Measurements from ENCODE around the gene FSD1L.
"Not testable (repeated sequence)": the region's sequence is repeated elsewhere in the genome, so short reads cannot be mapped to it uniquely, and the experiment has no call there.

FSD1L gene

DNA sequence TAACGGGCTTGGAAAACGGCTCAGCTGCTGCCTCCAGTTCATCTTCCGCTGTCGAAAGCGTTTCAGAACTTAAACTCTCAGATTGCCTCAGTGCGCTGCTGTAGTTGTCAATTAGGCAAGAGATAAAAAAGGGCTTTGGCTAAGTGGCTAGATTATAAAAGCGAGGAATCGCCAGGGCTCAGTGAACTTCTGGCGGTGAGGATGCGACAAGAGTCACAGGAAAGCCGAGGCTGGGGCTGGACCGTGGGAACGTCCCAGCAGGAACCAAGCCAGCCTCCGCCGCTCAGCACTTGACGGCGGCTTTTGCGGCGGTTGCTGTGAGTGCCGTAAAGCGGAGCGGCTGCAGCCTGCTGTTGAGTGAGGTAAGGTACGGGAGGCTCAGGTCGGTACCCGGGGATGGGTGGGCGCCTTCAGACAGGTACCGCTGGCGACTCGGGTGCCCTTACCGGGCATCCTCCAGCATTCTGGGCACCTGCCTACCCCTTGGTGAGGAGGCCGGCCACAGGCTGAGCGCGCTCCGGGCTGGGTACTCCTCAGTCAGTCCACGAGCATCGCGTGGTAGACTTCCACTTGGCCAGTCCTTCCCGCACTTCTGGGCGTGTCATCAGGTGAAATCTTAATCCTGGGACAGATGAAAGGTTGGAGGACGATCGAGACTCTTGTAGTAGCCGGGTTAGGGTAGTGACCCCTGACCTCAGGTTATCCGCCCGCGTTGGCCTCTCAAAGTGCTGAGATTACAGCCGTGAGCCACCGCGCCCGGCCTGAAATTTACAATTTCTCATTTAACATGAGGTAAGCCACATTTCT lies 110.2 kb downstream of the FSD1L start, which contains the start of gene FKTN:
Gene FKTN, plus strand, starts transcription at position 328 of the 807 bp plus-strand sequence. CDS start 16,902 bp downstream, outside the sequence.
- Histone ChIP-seq H3K36me3 (ENCODE audit: control insufficient read depth, insufficient read depth, low read length) (no peaks in the 10 kb centered on the region), H3K27ac (ENCODE audit: low read length) (no peak within 1 kb of the TSS), H3K4me3 (ENCODE audit: low read length) (peak within 1 kb of the TSS; percentile 92), H3K9me3 (ENCODE audit: control insufficient read depth, insufficient read depth, low read length) (peaks cover 2% of the 10 kb centered on the region; the same call in 1 of the 2 replicates), H3K27me3 (ENCODE audit: control insufficient read depth, insufficient read depth, low read length) (no peaks in the 10 kb centered on the region), H3K4me1 (ENCODE audit: control insufficient read depth, insufficient read depth, low read length) (peaks cover 2% of the 10 kb centered on the region; the same call in 1 of the 2 replicates)
- no CpG with 5 or more reads among the region's 49 CpGs for WGBS (ENCODE audit: insufficient coverage, insufficient read length)
- peak; percentile 79 for DNase-seq (ENCODE audit: low read depth, low spot score)

DNA sequence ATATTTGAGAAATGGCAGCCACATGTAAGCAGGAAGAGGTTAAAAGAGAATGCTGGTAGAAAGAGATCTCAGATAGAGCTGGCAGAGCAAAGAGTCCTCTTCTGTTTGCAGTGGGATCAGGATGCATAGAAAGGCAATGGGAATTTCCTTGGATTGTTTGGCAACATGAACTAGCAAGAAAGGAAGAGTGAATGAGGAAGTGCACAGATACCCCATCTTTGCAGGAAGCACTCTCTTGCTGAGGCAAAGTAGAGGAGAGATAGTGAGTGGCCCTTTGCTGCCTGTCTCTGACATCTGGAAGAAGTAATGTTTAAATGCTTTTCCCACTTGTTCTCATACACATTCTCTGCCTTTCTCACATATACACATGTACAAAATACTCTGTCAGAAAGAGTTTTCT lies 124.6 kb downstream of the FSD1L start:
- no peak overlapping the region for H3K27ac ChIP-seq (ENCODE audit: low read length)
- H3K4me3 ChIP-seq (ENCODE audit: low read length), result no peak overlapping the region
- no peaks in the 10 kb centered on the region for H3K4me1 ChIP-seq (ENCODE audit: control insufficient read depth, insufficient read depth, low read length)
- no peaks in the 10 kb centered on the region for H3K9me3 ChIP-seq (ENCODE audit: control insufficient read depth, insufficient read depth, low read length)
- no peaks in the 10 kb centered on the region for H3K36me3 ChIP-seq (ENCODE audit: control insufficient read depth, insufficient read depth, low read length)
- no peak for DNase-seq (ENCODE audit: low read depth, low spot score)
- no peaks in the 10 kb centered on the region for H3K27me3 ChIP-seq (ENCODE audit: control insufficient read depth, insufficient read depth, low read length)

DNA sequence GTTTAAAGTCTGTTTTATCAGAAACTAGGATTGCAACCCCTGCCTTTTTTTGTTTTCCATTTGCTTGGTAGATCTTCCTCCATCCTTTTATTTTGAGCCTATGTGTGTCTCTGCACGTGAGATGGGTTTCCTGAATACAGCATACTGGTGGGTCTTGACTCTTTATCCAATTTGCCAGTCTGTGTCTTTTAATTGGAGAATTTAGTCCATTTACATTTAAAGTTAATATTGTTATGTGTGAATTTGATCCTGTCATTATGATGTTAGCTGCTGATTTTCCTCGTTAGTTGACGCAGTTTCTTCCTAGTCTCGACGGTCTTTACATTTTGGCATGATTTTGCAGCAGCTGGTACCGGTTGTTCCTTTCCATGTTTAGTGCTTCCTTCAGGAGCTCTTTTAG lies 132.1 kb downstream of the FSD1L start:
- WGBS (ENCODE audit: insufficient coverage, insufficient read length), result no CpG with 5 or more reads among the region's 6 CpGs
- H3K27ac ChIP-seq (ENCODE audit: low read length); H3K4me1 ChIP-seq (ENCODE audit: control insufficient read depth, insufficient read depth, low read length); H3K36me3 ChIP-seq (ENCODE audit: control insufficient read depth, insufficient read depth, low read length); H3K4me3 ChIP-seq (ENCODE audit: low read length); H3K9me3 ChIP-seq (ENCODE audit: control insufficient read depth, insufficient read depth, low read length); DNase-seq (ENCODE audit: low read depth, low spot score); H3K27me3 ChIP-seq (ENCODE audit: control insufficient read depth, insufficient read depth, low read length): not testable (repeated sequence)

DNA sequence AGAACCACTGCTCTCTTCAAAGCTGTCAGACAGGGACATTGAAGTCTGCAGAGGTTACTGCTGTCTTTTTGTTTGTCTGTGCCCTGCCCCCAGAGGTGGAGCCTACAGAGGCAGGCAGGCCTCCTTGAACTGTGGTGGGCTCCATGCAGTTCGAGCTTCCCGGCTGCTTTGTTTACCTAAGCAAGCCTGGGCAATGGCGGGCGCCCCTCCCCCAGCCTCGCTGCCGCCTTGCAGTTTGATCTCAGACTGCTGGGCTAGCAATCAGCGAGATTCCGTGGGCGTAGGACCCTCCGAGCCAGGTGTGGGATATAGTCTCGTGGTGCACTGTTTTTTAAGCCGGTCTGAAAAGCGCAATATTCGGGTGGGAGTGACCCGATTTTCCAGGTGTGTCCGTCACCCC lies 133.7 kb downstream of the FSD1L start:
- H3K4me1 ChIP-seq (ENCODE audit: control insufficient read depth, insufficient read depth, low read length); H3K27ac ChIP-seq (ENCODE audit: low read length); H3K36me3 ChIP-seq (ENCODE audit: control insufficient read depth, insufficient read depth, low read length); H3K9me3 ChIP-seq (ENCODE audit: control insufficient read depth, insufficient read depth, low read length); H3K27me3 ChIP-seq (ENCODE audit: control insufficient read depth, insufficient read depth, low read length); DNase-seq (ENCODE audit: low read depth, low spot score): not testable (repeated sequence)
- H3K4me3 ChIP-seq (ENCODE audit: low read length), result 0 out of 2 replicates have a peak overlapping the region, but pooled peaks have one; percentile 17
- no CpG with 5 or more reads among the region's 16 CpGs for WGBS (ENCODE audit: insufficient coverage, insufficient read length)

DNA sequence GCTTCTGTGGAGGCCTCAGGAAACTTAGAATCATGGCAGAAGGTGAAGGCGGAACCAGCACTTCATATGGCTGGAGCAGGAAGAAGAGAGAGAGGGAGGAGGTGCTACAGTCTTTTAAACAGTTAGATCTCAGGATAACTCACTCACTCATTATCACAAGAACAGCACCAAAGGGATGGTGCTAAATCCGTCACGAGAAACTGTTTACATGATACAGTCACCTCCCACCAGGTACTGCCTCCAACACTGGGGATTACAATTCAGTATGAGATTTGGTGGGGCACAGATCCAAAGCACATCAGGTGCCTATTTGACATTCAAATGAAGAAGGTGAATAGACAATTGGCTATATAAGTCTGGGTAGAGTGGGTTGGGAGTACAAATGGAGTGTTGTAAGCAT lies 145.3 kb downstream of the FSD1L start:
- Histone ChIP-seq H3K4me3 (ENCODE audit: low read length) (no peak overlapping the region), H3K27ac (ENCODE audit: low read length) (no peak overlapping the region), H3K4me1 (ENCODE audit: control insufficient read depth, insufficient read depth, low read length) (no peaks in the 10 kb centered on the region), H3K36me3 (ENCODE audit: control insufficient read depth, insufficient read depth, low read length) (no peaks in the 10 kb centered on the region), H3K27me3 (ENCODE audit: control insufficient read depth, insufficient read depth, low read length) (no peaks in the 10 kb centered on the region), H3K9me3 (ENCODE audit: control insufficient read depth, insufficient read depth, low read length) (no peaks in the 10 kb centered on the region)
- DNase-seq (ENCODE audit: low read depth, low spot score), result no peak
- WGBS (ENCODE audit: insufficient coverage, insufficient read length), result no CpG with 5 or more reads among the region's 3 CpGs

Measured in iPS DF 6.9 (cell line).